Measurements from ENCODE around the gene PKHD1.

PKHD1 gene

DNA sequence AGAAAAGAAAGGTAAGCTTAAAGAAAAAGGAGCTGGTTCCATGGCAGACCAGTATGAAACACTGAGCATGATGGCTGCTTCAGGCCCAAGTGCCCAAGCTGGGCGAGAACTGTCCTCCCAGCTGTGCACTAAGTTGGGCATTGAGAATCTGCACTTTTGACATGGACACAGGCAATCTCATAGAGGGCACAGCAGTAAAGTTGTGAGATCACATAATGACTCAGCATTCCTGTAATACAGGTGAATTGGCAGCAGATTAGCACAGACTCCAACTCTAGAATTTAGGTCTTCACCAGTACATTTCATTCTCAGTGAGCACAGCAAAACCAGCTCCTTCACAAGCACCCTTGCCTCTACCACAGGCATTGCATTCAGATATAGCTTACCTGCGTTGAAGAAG, 343.4 kb downstream of the PKHD1 start:
- Histone ChIP-seq H3K27me3 (ENCODE audit: control insufficient read depth, insufficient read depth, low read length) (no peaks in the 10 kb centered on the region), H3K36me3 (ENCODE audit: control insufficient read depth, insufficient read depth, low read length) (no peaks in the 10 kb centered on the region), H3K4me3 (ENCODE audit: low read depth, low read length) (no peak overlapping the region), H3K4me1 (ENCODE audit: control insufficient read depth, insufficient read depth, low read length) (peaks cover 9% of the 10 kb centered on the region), H3K9me3 (ENCODE audit: control insufficient read depth, insufficient read depth, low read length) (no peaks in the 10 kb centered on the region), H3K9ac (ENCODE audit: low read depth, low read length) (no peak overlapping the region)

GRCh38 chr6:51740658-51741057, 346.8 kb downstream of the PKHD1 start:
- peaks cover 9% of the 10 kb centered on the region for H3K4me1 ChIP-seq (ENCODE audit: control insufficient read depth, insufficient read depth, low read length)
- no peak overlapping the region for H3K4me3 ChIP-seq (ENCODE audit: low read depth, low read length)
- H3K9ac ChIP-seq (ENCODE audit: low read depth, low read length): no peak overlapping the region
- H3K36me3 ChIP-seq (ENCODE audit: control insufficient read depth, insufficient read depth, low read length): no peaks in the 10 kb centered on the region
- no peaks in the 10 kb centered on the region for H3K9me3 ChIP-seq (ENCODE audit: control insufficient read depth, insufficient read depth, low read length)
- no peaks in the 10 kb centered on the region for H3K27me3 ChIP-seq (ENCODE audit: control insufficient read depth, insufficient read depth, low read length)

GRCh38 chr6:51738614-51739013, 348.8 kb downstream of the PKHD1 start:
- H3K36me3 ChIP-seq (ENCODE audit: control insufficient read depth, insufficient read depth, low read length): no peaks in the 10 kb centered on the region
- no peak overlapping the region for H3K4me3 ChIP-seq (ENCODE audit: low read depth, low read length)
- no peak overlapping the region for H3K9ac ChIP-seq (ENCODE audit: low read depth, low read length)
- H3K4me1 ChIP-seq (ENCODE audit: control insufficient read depth, insufficient read depth, low read length): peaks cover 3% of the 10 kb centered on the region
- H3K27me3 ChIP-seq (ENCODE audit: control insufficient read depth, insufficient read depth, low read length): no peaks in the 10 kb centered on the region
- H3K9me3 ChIP-seq (ENCODE audit: control insufficient read depth, insufficient read depth, low read length): no peaks in the 10 kb centered on the region

GRCh38 chr6:51737580-51738360, 349.6 kb downstream of the PKHD1 start:
- Histone ChIP-seq H3K9ac (ENCODE audit: low read depth, low read length) (no peak overlapping the region), H3K4me1 (ENCODE audit: control insufficient read depth, insufficient read depth, low read length) (no peaks in the 10 kb centered on the region), H3K9me3 (ENCODE audit: control insufficient read depth, insufficient read depth, low read length) (no peaks in the 10 kb centered on the region), H3K4me3 (ENCODE audit: low read depth, low read length) (no peak overlapping the region), H3K27me3 (ENCODE audit: control insufficient read depth, insufficient read depth, low read length) (no peaks in the 10 kb centered on the region), H3K36me3 (ENCODE audit: control insufficient read depth, insufficient read depth, low read length) (no peaks in the 10 kb centered on the region)

GRCh38 chr6:51725155-51725554, 362.3 kb downstream of the PKHD1 start:
- Histone ChIP-seq H3K9me3 (ENCODE audit: control insufficient read depth, insufficient read depth, low read length) (no peaks in the 10 kb centered on the region), H3K36me3 (ENCODE audit: control insufficient read depth, insufficient read depth, low read length) (no peaks in the 10 kb centered on the region), H3K9ac (ENCODE audit: low read depth, low read length) (no peak overlapping the region), H3K27me3 (ENCODE audit: control insufficient read depth, insufficient read depth, low read length) (no peaks in the 10 kb centered on the region), H3K4me1 (ENCODE audit: control insufficient read depth, insufficient read depth, low read length) (no peaks in the 10 kb centered on the region), H3K4me3 (ENCODE audit: low read depth, low read length) (no peak overlapping the region)

- Histone ChIP-seq H3K9me3 (ENCODE audit: control insufficient read depth, insufficient read depth, low read length) (no peaks in the 10 kb centered on the region), H3K36me3 (ENCODE audit: control insufficient read depth, insufficient read depth, low read length) (no peaks in the 10 kb centered on the region), H3K4me3 (ENCODE audit: low read depth, low read length) (no peak overlapping the region), H3K9ac (ENCODE audit: low read depth, low read length) (no peak overlapping the region), H3K27me3 (ENCODE audit: control insufficient read depth, insufficient read depth, low read length) (no peaks in the 10 kb centered on the region), H3K4me1 (ENCODE audit: control insufficient read depth, insufficient read depth, low read length) (no peaks in the 10 kb centered on the region)
These were observed 367.1 kb downstream of the PKHD1 start for GRCh38 chr6:51720327-51720726.

DNA sequence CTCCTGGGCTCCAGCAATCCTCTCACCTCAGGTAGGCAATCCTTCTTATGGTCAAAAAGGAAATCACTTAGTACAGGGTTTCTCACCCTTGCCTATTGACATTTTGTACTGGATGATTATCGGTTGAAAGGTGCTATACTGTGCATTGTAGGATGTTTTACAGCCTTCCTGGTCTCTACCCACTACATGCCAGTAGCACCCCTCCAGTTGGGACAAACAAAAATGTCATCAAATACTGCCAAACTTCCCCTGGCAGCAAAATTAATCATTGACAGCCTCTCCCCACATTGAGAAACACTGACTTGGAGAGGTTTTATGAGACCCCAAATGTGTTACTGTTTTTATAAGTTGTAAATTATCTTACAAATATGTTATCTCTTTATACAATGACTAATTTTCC, 368.1 kb downstream of the PKHD1 start:
- Histone ChIP-seq H3K36me3 (ENCODE audit: control insufficient read depth, insufficient read depth, low read length) (no peaks in the 10 kb centered on the region), H3K9ac (ENCODE audit: low read depth, low read length) (no peak overlapping the region), H3K27me3 (ENCODE audit: control insufficient read depth, insufficient read depth, low read length) (no peaks in the 10 kb centered on the region), H3K4me1 (ENCODE audit: control insufficient read depth, insufficient read depth, low read length) (no peaks in the 10 kb centered on the region), H3K9me3 (ENCODE audit: control insufficient read depth, insufficient read depth, low read length) (no peaks in the 10 kb centered on the region), H3K4me3 (ENCODE audit: low read depth, low read length) (no peak overlapping the region)

DNA sequence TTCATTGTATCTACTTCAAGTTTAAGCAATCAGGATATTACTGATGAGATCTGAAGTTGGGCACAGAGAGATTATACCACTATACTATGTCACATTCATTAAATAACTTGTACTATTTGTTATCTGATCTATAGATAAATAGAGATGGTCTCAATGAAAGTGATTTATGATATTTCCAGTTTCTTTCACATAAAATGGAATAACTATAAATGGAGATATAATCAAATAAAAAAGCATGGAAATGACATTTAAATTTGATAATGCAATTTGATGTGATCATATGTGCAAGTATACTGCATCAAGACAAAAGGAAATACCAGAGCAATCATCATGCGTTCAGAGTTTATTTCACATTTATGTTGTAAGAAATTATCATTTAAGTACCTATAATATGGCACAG, 368.9 kb downstream of the PKHD1 start:
- no peaks in the 10 kb centered on the region for H3K4me1 ChIP-seq (ENCODE audit: control insufficient read depth, insufficient read depth, low read length)
- no peak overlapping the region for H3K9ac ChIP-seq (ENCODE audit: low read depth, low read length)
- no peaks in the 10 kb centered on the region for H3K27me3 ChIP-seq (ENCODE audit: control insufficient read depth, insufficient read depth, low read length)
- no peaks in the 10 kb centered on the region for H3K36me3 ChIP-seq (ENCODE audit: control insufficient read depth, insufficient read depth, low read length)
- no peak overlapping the region for H3K4me3 ChIP-seq (ENCODE audit: low read depth, low read length)
- H3K9me3 ChIP-seq (ENCODE audit: control insufficient read depth, insufficient read depth, low read length): no peaks in the 10 kb centered on the region

GRCh38 chr6:51717477-51717876, 369.9 kb downstream of the PKHD1 start:
- Histone ChIP-seq H3K4me3 (ENCODE audit: low read depth, low read length) (no peak overlapping the region), H3K36me3 (ENCODE audit: control insufficient read depth, insufficient read depth, low read length) (no peaks in the 10 kb centered on the region), H3K27me3 (ENCODE audit: control insufficient read depth, insufficient read depth, low read length) (no peaks in the 10 kb centered on the region), H3K4me1 (ENCODE audit: control insufficient read depth, insufficient read depth, low read length) (no peaks in the 10 kb centered on the region), H3K9ac (ENCODE audit: low read depth, low read length) (no peak overlapping the region), H3K9me3 (ENCODE audit: control insufficient read depth, insufficient read depth, low read length) (no peaks in the 10 kb centered on the region)

GRCh38 chr6:51711876-51712275, 375.5 kb downstream of the PKHD1 start:
- H3K4me1 ChIP-seq (ENCODE audit: control insufficient read depth, insufficient read depth, low read length): no peaks in the 10 kb centered on the region
- no peaks in the 10 kb centered on the region for H3K36me3 ChIP-seq (ENCODE audit: control insufficient read depth, insufficient read depth, low read length)
- H3K27me3 ChIP-seq (ENCODE audit: control insufficient read depth, insufficient read depth, low read length): no peaks in the 10 kb centered on the region
- H3K9ac ChIP-seq (ENCODE audit: low read depth, low read length): no peak overlapping the region
- H3K9me3 ChIP-seq (ENCODE audit: control insufficient read depth, insufficient read depth, low read length): no peaks in the 10 kb centered on the region
- no peak overlapping the region for H3K4me3 ChIP-seq (ENCODE audit: low read depth, low read length)

GRCh38 chr6:51706086-51706485, 381.3 kb downstream of the PKHD1 start:
- H3K9me3 ChIP-seq (ENCODE audit: control insufficient read depth, insufficient read depth, low read length): no peaks in the 10 kb centered on the region
- H3K27me3 ChIP-seq (ENCODE audit: control insufficient read depth, insufficient read depth, low read length): no peaks in the 10 kb centered on the region
- no peak overlapping the region for H3K4me3 ChIP-seq (ENCODE audit: low read depth, low read length)
- no peaks in the 10 kb centered on the region for H3K36me3 ChIP-seq (ENCODE audit: control insufficient read depth, insufficient read depth, low read length)
- H3K4me1 ChIP-seq (ENCODE audit: control insufficient read depth, insufficient read depth, low read length): no peaks in the 10 kb centered on the region
- no peak overlapping the region for H3K9ac ChIP-seq (ENCODE audit: low read depth, low read length)

DNA sequence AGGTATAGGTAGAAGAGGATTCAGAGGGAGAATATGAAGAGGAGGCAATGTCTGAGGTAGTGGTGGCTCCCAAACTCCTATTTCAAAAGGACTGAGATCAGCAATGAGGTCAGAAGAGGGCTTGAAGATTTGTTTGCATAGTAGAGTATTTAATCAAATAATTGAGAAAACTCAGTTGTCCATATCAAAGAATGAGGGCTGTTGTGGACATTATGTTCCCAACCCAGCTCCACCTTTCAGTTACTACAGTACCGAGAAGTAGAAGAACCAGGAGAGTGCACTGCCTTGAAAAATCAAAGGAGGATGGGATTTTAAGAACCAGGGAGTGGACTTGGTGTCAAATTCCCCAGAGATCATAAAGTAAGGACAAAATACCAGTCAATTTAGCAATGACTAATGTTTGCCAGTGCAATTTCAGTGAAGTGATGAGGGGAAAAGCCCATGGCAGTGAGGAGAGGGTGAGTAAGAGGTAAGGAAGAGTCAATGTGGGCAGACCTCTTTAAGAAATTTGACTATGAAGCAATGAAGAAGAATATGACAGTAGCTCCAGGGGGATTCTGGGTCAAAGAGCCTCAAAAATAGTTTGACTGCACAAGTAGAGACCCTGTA, 382.4 kb downstream of the PKHD1 start:
- Histone ChIP-seq H3K36me3 (ENCODE audit: control insufficient read depth, insufficient read depth, low read length) (no peaks in the 10 kb centered on the region), H3K9me3 (ENCODE audit: control insufficient read depth, insufficient read depth, low read length) (no peaks in the 10 kb centered on the region), H3K4me1 (ENCODE audit: control insufficient read depth, insufficient read depth, low read length) (no peaks in the 10 kb centered on the region), H3K27me3 (ENCODE audit: control insufficient read depth, insufficient read depth, low read length) (no peaks in the 10 kb centered on the region), H3K4me3 (ENCODE audit: low read depth, low read length) (no peak overlapping the region), H3K9ac (ENCODE audit: low read depth, low read length) (no peak overlapping the region)

All from iPS-15b (cell line).